Neural progenitor cell (in vitro differentiated cells): ENCODE results near the gene INKA2. TPM values are rescaled to one million over a fixed set of nuclear protein-coding genes. Genes with fewer than 3 reads are reported as not detected.
A peak's percentile ranks its signal among the peaks of the same experiment; 100 is the strongest.

ENCODE experiments used
- DNase-seq: peaks from one replicate; pipeline ENCODE4 v3.0.0-alpha.2; 2016; ENCODE audit warnings: low spot score
- H2AFZ ChIP-seq: fragments of 200-600 bp; sonication (generic); replicated peaks from 2 replicates; pipeline ENCODE4 v1.6.1; 2016; ENCODE audit warnings: antibody characterized with exemption
- H3F3A ChIP-seq: fragments of 200-600 bp; sonication (generic); 2 replicates; pipeline ENCODE4 v1.6.1; 2016; ENCODE audit warnings: antibody characterized with exemption, low read depth
- H3K27ac ChIP-seq: fragments of 200-600 bp; sonication (generic); 2 replicates; pipeline ENCODE4 v1.5.1; 2016; ENCODE audit warnings: mild to moderate bottlenecking
- H3K27me3 ChIP-seq: fragments of 200-600 bp; sonication (generic); 2 replicates; pipeline ENCODE4 v1.6.1; 2016; ENCODE audit warnings: mild to moderate bottlenecking, moderate library complexity
- H3K36me3 ChIP-seq: fragments of 200-600 bp; sonication (generic); 2 replicates; pipeline ENCODE4 v1.5.1; 2016
- H3K4me1 ChIP-seq: fragments of 200-600 bp; sonication (generic); 2 replicates; pipeline ENCODE4 v1.6.1; 2016; ENCODE audit warnings: mixed run types
- H3K4me2 ChIP-seq: fragments of 200-600 bp; sonication (generic); 2 replicates; pipeline ENCODE4 v1.6.1; 2016
- H3K4me3 ChIP-seq: fragments of 200-600 bp; sonication (generic); 2 replicates; pipeline ENCODE4 v1.5.1; 2016
- H3K79me2 ChIP-seq: fragments of 200-600 bp; sonication (generic); 2 replicates; pipeline ENCODE4 v1.6.1; 2016; ENCODE audit warnings: low read depth
- H3K9ac ChIP-seq: fragments of 200-600 bp; sonication (generic); 2 replicates; pipeline ENCODE4 v1.6.1; 2016
- H3K9me3 ChIP-seq: fragments of 200-600 bp; sonication (generic); 2 replicates; pipeline ENCODE4 v1.5.1; 2016; ENCODE audit warnings: low read depth
- H4K20me1 ChIP-seq: fragments of 200-600 bp; sonication (generic); 2 replicates; pipeline ENCODE4 v1.6.1; 2016; ENCODE audit warnings: low read depth
- H3K27ac Mint-ChIP-seq: 3 replicates; pipeline ENCODE4 v1.8.0; 2021; ENCODE audit warnings: mixed read lengths
- H3K27me3 Mint-ChIP-seq: 2 replicates; pipeline ENCODE4 v1.8.0; 2022; ENCODE audit warnings: low read depth, mild to moderate bottlenecking, inconsistent platforms, moderate library complexity, mixed read lengths; ENCODE audit not compliant: insufficient read depth
- H3K36me3 Mint-ChIP-seq: 3 replicates; pipeline ENCODE4 v1.8.0; 2021; ENCODE audit warnings: mixed read lengths
- H3K4me1 Mint-ChIP-seq: 3 replicates; pipeline ENCODE4 v1.8.0; 2021; ENCODE audit warnings: mixed read lengths
- H3K4me3 Mint-ChIP-seq: 3 replicates; pipeline ENCODE4 v1.8.0; 2021; ENCODE audit warnings: mild to moderate bottlenecking, moderate library complexity, mixed read lengths
- H3K9me3 Mint-ChIP-seq: 3 replicates; pipeline ENCODE4 v1.8.0; 2020; ENCODE audit warnings: mixed read lengths
- CTCF ChIP-seq: fragments of 200-600 bp; sonication (generic); IDR thresholded peaks from 2 replicates; pipeline ENCODE4 v1.5.1; 2017; ENCODE audit warnings: antibody characterized with exemption, mild to moderate bottlenecking
- EZH2 ChIP-seq: fragments of 200-600 bp; sonication (generic); IDR thresholded peaks from 2 replicates; pipeline ENCODE4 v1.6.1; 2017; ENCODE audit warnings: antibody characterized with exemption, mild to moderate bottlenecking, moderate library complexity
- EZH2phosphoT487 ChIP-seq: fragments of 200-600 bp; sonication (generic); IDR thresholded peaks from 2 replicates; pipeline ENCODE4 v1.6.1; 2017; ENCODE audit warnings: antibody characterized with exemption
- total RNA-seq: library from RNA; depleted of rRNA; stranded (reverse); fragments of >200 nt; gene quantifications from 2 replicates; pipeline ENCODE4 v1.2.3, GENCODE V29; 2015; ENCODE audit warnings: low replicate concordance

The INKA2 gene
- total RNA-seq, 1 donor from 2014 or later = not detected

GRCh38 chr1:111737216-111738132, 1.7 kb downstream of the INKA2 start:
- Histone ChIP-seq H2AFZ (no peak overlapping the region), H4K20me1 (peaks cover 31% of the 10 kb centered on the region), H3K79me2 (peaks cover 27% of the 10 kb centered on the region), H3K27me3 (peaks cover 18% of the 10 kb centered on the region), H3K36me3 (no peaks in the 10 kb centered on the region), H3F3A (peaks cover 56% of the 10 kb centered on the region), H3K9me3 (no peaks in the 10 kb centered on the region), H3K4me1 (peaks cover 43% of the 10 kb centered on the region), H3K27ac (no peak overlapping the region), H3K4me2 (peak overlapping the region; percentile 93), H3K4me3 (peak overlapping the region; percentile 57), H3K9ac (no peak overlapping the region)
- H3K4me1 Mint-ChIP-seq = peaks cover 13% of the 10 kb centered on the region
- peaks cover 30% of the 10 kb centered on the region for H3K27me3 Mint-ChIP-seq
- no peaks in the 10 kb centered on the region for H3K9me3 Mint-ChIP-seq
- H3K4me3 Mint-ChIP-seq = peak overlapping the region; percentile 78
- no peak overlapping the region for H3K27ac Mint-ChIP-seq
- TF ChIP-seq EZH2 (no peak), EZH2phosphoT487 (no peak), CTCF (no peak)
- peak; percentile 25 for DNase-seq
- H3K36me3 Mint-ChIP-seq = no peaks in the 10 kb centered on the region

GRCh38 chr1:111736548-111737215, 2.5 kb downstream of the INKA2 start:
- peak overlapping the region; percentile 37 for H3K4me3 ChIP-seq
- no peaks in the 10 kb centered on the region for H3K36me3 Mint-ChIP-seq
- H2AFZ ChIP-seq = no peak overlapping the region
- peak overlapping the region; percentile 78 for H3K4me3 Mint-ChIP-seq
- H3K9me3 Mint-ChIP-seq = no peaks in the 10 kb centered on the region
- H3K79me2 ChIP-seq = peaks cover 27% of the 10 kb centered on the region
- H3F3A ChIP-seq = peaks cover 56% of the 10 kb centered on the region
- peak; percentile 31 for DNase-seq
- H3K4me2 ChIP-seq = peak overlapping the region; percentile 93
- H4K20me1 ChIP-seq = peaks cover 31% of the 10 kb centered on the region
- peaks cover 13% of the 10 kb centered on the region for H3K4me1 Mint-ChIP-seq
- H3K27me3 Mint-ChIP-seq = peaks cover 23% of the 10 kb centered on the region
- no peak overlapping the region for H3K27ac Mint-ChIP-seq
- TF ChIP-seq CTCF (no peak), EZH2 (no peak), EZH2phosphoT487 (no peak)
- H3K9ac ChIP-seq = no peak overlapping the region
- no peak overlapping the region for H3K27ac ChIP-seq
- no peaks in the 10 kb centered on the region for H3K36me3 ChIP-seq
- H3K27me3 ChIP-seq = peaks cover 18% of the 10 kb centered on the region
- peaks cover 43% of the 10 kb centered on the region for H3K4me1 ChIP-seq
- no peaks in the 10 kb centered on the region for H3K9me3 ChIP-seq

GRCh38 chr1:111735858-111736544, 3.2 kb downstream of the INKA2 start:
- peak overlapping the region; percentile 93 for H3K4me2 ChIP-seq
- Mint-ChIP-seq H3K36me3 (no peaks in the 10 kb centered on the region), H3K4me1 (peaks cover 13% of the 10 kb centered on the region), H3K27me3 (peaks cover 19% of the 10 kb centered on the region), H3K4me3 (no peak overlapping the region), H3K27ac (no peak overlapping the region), H3K9me3 (no peaks in the 10 kb centered on the region)
- H2AFZ ChIP-seq = no peak overlapping the region
- peak; percentile 76 for DNase-seq
- TF ChIP-seq EZH2 (no peak), EZH2phosphoT487 (no peak), CTCF (no peak)
- H3F3A ChIP-seq = peaks cover 56% of the 10 kb centered on the region
- peaks cover 43% of the 10 kb centered on the region for H3K4me1 ChIP-seq
- H3K9me3 ChIP-seq = no peaks in the 10 kb centered on the region
- H3K4me3 ChIP-seq = peak overlapping the region; percentile 37
- peaks cover 31% of the 10 kb centered on the region for H4K20me1 ChIP-seq
- no peak overlapping the region for H3K27ac ChIP-seq
- no peak overlapping the region for H3K9ac ChIP-seq
- peaks cover 30% of the 10 kb centered on the region for H3K79me2 ChIP-seq
- peaks cover 11% of the 10 kb centered on the region for H3K27me3 ChIP-seq
- H3K36me3 ChIP-seq = no peaks in the 10 kb centered on the region
